GM12873 (cell line): ENCODE data around the gene CYP26B1.

Source experiments
- TF ChIP-seq, protein P1 (sequence below): IDR thresholded peaks from 2 replicates; pipeline ENCODE4 v1.5.1; 2012; ENCODE audit warnings: low read depth, mild to moderate bottlenecking, moderate library complexity, low read length, control low read depth; ENCODE audit not compliant: insufficient read depth; ENCODE audit errors: missing control alignments

CYP26B1 gene

DNA sequence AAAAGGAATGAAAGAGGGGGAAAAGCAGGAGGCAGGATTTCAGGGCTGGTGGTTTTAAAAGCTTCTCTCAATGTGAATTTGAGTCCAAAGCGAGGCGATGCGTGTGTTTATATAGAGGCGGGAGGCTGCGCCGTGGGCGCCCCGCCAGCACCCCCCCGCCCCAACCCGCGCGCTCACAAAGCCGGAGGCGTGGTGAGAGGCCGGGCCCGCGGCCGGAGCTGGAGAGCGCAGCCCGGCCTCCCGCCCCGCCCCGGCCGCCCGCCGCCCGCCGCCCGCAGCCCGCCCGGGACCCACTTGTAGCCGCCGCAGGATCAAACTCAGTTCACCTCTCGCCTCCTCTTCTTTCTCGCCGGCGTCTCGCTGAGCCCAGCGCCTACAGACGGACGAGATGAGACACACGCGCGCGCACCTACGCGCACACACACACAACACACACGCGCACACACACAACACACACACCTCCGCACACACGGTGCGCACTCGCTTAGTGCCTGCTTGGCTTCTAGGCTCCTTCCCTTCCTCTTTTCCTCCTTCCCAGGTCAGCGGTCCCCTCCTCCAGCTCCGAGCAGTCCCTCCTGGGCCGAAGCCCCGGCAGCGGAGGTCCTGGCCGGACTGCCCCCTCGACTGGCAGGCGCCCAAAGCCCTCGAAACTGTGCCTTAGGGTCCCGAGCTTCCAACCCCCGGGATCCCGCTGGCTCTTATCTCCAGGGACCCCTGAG, 1.3 kb upstream of the CYP26B1 start:
- TF ChIP-seq, protein P1, sequence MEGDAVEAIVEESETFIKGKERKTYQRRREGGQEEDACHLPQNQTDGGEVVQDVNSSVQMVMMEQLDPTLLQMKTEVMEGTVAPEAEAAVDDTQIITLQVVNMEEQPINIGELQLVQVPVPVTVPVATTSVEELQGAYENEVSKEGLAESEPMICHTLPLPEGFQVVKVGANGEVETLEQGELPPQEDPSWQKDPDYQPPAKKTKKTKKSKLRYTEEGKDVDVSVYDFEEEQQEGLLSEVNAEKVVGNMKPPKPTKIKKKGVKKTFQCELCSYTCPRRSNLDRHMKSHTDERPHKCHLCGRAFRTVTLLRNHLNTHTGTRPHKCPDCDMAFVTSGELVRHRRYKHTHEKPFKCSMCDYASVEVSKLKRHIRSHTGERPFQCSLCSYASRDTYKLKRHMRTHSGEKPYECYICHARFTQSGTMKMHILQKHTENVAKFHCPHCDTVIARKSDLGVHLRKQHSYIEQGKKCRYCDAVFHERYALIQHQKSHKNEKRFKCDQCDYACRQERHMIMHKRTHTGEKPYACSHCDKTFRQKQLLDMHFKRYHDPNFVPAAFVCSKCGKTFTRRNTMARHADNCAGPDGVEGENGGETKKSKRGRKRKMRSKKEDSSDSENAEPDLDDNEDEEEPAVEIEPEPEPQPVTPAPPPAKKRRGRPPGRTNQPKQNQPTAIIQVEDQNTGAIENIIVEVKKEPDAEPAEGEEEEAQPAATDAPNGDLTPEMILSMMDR, result no peak

- TF ChIP-seq, protein P1, result no peak
Observed at GRCh38 chr2:72148003-72148836, 558 bp upstream of the CYP26B1 start.

DNA sequence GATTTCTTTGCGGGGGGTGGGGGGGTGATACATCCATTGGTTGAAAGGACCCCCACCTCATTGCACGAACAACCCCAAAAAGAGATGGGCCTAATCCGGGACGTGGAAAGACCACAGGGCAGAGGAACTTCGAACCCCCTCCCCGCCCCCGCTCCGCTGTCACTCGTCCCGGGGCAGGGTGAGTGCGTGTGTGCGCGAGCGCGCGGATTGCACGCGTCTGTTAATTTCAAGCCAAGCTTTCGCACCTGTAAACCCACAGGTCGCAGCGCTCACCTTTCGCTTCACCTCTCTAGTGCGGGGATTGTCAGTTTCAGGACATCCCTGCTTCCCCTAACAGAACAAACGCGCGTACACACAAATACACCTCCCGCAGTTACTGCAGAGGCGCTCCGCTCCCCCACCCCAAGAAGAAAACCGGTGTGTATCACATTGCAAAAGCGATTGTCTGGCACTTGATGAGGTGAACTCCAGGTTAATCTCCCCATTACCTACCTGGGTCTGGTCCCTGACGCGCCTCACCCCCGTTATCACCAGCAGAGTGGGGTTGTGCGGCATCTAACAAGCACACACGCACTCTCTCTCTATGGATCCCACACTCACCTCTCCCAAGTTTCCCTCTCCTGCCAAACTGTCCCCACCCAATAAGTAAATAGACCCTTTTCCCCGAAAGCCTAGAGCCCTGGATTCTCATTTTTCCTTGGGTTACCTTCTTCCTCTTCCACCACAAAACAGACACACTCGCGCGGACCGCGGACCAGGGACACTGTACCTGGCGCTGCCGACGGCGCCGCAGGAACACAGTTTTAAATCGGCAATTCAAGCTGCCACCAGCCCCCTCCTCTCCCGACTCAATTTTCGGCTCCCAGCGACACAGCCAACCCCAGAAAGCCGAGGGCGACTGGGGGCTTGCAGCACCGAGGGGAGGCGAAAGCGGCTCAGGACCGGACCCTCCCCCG, 1.0 kb downstream of the CYP26B1 start:
- TF ChIP-seq, protein P1, result no peak

DNA sequence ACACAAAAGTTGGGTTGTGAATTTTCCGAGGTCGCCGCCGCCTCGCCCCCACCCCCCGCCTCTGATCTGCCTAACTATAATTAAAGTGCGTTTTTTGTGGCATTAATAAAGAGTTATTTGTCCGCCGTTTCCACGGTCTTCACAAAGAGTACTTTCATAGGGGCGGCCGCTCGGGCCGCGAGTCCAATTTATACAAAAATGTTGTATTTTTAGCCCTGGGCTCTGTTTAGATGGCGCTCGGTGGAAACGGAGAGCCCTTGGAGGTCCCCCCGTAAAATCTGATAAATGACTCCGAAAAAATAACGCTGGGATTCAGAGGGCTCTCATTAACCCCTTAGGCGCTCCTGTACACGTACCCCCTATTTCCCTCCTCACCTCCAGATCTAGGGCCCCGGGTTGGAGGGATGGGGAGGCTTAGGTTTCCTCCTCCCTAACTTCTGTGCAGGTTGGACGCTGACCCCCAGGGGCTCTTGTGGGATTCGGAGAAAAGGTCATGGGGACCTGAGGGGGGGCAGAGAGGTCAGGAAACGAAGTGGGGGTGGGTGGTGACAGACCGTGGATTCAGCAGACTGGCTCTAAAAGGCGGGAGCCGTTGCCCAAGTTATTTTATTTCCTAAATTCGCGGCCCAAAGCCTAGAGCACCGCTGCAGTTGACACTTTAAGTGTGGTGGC, 1.9 kb downstream of the CYP26B1 start:
- TF ChIP-seq, protein P1, result no peak

GRCh38 chr2:72145289-72145657, 2.4 kb downstream of the CYP26B1 start:
- TF ChIP-seq, protein P1, result no peak

- TF ChIP-seq, protein P1, result no peak
Observed at GRCh38 chr2:72144632-72145288, 2.9 kb downstream of the CYP26B1 start.
